GM12875 (cell line): ENCODE measurements around the gene DOCK4.

Experiments
- H3K4me3 ChIP-seq: one replicate; pipeline ENCODE4 v1.5.1; 2011; ENCODE audit warnings: low read depth, low read length, control low read depth
- CTCF ChIP-seq: IDR thresholded peaks from 2 replicates; pipeline ENCODE4 v1.5.1; 2011; ENCODE audit warnings: low read depth, mild to moderate bottlenecking, control low read depth, inconsistent platforms, low read length, moderate library complexity, borderline replicate concordance; ENCODE audit not compliant: insufficient read depth

Gene DOCK4

DNA sequence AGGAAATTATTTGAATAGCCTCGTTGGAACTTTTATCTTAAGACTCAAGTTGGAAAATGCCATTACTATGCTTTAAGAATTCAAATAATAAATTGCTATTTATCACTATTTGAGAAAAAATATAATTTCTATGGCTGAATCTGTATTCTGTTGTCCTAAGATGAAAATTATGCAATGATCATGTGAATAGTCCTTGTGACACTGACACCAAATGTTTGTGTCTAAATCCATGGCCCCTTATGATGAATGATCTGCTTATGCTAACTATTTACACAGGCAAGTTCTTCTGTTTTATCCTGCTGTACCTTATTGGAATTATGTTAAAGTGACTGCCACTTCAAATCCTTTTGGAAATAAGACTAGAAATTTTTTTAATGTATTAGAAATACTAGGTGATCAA lies 208.7 kb downstream of the DOCK4 start:
- no peak overlapping the region for H3K4me3 ChIP-seq
- TF ChIP-seq CTCF, result no peak

GRCh38 chr7:111992601-111993000 lies 213.6 kb downstream of the DOCK4 start:
- H3K4me3 ChIP-seq, result no peak overlapping the region
- no peak for TF ChIP-seq CTCF

- TF ChIP-seq CTCF, result no peak
- H3K4me3 ChIP-seq, result no peak overlapping the region
Measured at GRCh38 chr7:111990643-111991042, 215.6 kb downstream of the DOCK4 start.

DNA sequence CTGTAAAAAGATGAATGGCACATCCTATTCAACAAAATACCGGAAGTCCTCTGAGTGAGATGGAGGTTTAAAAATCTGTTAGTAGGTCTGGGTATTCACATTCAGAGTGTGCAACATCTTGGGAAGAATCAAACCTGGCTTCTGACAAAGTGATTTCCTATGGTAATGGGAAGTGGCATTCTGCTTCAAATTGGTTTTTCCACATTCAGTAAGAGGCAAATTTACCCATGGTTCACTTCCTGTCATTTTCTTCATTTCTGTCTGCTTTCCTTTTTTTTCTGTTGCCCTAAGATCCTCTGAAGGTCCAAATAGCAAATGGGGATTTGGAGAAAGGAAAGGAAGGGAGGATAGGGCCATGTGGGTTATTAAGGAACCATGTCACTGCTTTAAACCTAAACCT lies 218.3 kb downstream of the DOCK4 start:
- no peak overlapping the region for H3K4me3 ChIP-seq
- no peak for TF ChIP-seq CTCF

DNA sequence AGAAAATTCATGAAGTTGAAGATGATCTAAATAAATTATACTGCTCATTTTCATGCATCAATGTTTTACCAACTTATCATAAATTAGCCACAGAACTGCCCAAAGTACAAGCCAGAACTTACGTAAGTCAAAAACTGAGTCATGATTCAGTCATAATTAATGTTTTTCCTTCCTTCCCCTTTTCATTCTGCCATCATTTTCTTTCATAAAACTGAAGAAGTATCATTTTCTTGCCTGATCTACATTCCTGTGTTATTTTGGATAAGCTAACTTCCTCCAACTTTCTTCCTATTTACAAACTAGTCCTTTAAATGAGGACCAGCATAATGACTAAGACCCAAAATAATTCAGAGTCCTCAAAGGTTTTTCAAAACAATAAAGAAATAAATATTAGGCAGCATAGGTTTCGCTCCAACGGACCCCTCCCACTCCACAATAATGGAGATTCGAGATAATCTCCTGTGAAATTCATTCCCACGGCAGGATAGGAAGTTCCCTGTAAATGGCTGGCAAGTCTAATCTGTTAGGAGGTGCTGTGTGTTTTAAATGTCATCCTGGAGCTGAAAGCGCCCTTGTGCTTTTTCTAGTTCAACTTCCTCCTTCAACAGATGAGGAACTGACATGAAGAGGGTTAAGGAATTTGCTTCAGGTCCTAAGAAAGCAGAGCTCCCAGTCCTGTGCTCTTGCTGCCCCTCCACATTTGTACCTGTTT lies 218.9 kb downstream of the DOCK4 start:
- TF ChIP-seq CTCF, result no peak
- H3K4me3 ChIP-seq, result no peak overlapping the region

DNA sequence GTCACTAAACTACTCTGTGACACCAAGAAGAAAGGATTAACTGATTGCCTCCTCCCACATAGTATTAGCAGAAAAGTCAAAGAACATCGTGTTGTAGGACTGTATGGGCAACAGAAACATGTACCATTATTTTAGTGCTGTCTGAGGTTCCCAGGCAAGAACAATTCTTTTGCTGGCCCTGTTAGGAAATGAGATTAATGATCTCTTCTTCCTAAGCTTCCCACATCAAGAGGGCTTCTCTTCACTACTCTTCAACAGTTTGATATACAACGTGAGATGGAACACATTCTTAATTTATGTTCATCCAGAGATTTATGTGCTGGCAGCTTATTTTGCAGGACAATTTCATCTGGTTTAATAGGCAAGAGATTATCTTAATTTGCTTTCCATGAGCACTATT lies 219.6 kb downstream of the DOCK4 start:
- H3K4me3 ChIP-seq, result no peak overlapping the region
- TF ChIP-seq CTCF, result no peak

- TF ChIP-seq CTCF, result no peak
- no peak overlapping the region for H3K4me3 ChIP-seq
Measured at GRCh38 chr7:111985798-111986197, 220.4 kb downstream of the DOCK4 start.
